ENCODE measurements around the gene MAMDC4.

GRCh38 chr9:136808806-136809158 is 43.4 kb upstream of the MAMDC4 start:
- TF ChIP-seq, protein P1, sequence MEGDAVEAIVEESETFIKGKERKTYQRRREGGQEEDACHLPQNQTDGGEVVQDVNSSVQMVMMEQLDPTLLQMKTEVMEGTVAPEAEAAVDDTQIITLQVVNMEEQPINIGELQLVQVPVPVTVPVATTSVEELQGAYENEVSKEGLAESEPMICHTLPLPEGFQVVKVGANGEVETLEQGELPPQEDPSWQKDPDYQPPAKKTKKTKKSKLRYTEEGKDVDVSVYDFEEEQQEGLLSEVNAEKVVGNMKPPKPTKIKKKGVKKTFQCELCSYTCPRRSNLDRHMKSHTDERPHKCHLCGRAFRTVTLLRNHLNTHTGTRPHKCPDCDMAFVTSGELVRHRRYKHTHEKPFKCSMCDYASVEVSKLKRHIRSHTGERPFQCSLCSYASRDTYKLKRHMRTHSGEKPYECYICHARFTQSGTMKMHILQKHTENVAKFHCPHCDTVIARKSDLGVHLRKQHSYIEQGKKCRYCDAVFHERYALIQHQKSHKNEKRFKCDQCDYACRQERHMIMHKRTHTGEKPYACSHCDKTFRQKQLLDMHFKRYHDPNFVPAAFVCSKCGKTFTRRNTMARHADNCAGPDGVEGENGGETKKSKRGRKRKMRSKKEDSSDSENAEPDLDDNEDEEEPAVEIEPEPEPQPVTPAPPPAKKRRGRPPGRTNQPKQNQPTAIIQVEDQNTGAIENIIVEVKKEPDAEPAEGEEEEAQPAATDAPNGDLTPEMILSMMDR (conservative IDR thresholded peaks at IDR 0.05; ENCODE audit: low read length), result no peak
- TF ChIP-seq EZH2phosphoT487 (IDR thresholded peaks at IDR 0.05; ENCODE audit: borderline replicate concordance), result no peak
